Erythroblast (primary cell): ENCODE measurements around the gene CYP24A1.

Experiments used
- DNase-seq, 2 experiments: peaks; one replicate each; lab custom pipeline; 2025; lab: John Stamatoyannopoulos, UW
- GATA1 ChIP-seq: IDR thresholded peaks from 2 replicates; pipeline ENCODE4 v1.6.1; 2011; ENCODE audit warnings: low read depth, mild to moderate bottlenecking, control low read depth, low read length, moderate library complexity
- POLR2A ChIP-seq: IDR thresholded peaks from 2 replicates; pipeline ENCODE4 v1.6.1; 2011; ENCODE audit warnings: mild to moderate bottlenecking, low read length

CYP24A1 gene

GRCh38 chr20:54173653-54174456 is at the start of gene CYP24A1:
TSS of gene CYP24A1 (minus strand) at chr20:54173986. CDS start at chr20:54173579, 407 bp downstream.
- TF ChIP-seq GATA1 = no peak
- TF ChIP-seq POLR2A = no peak
- peak; percentile 7 to 25 for DNase-seq

- TF ChIP-seq POLR2A (no peak), GATA1 (no peak)
- DNase-seq = no peak
Observed at GRCh38 chr20:54223285-54223684, 49.5 kb upstream of the CYP24A1 start.

- TF ChIP-seq POLR2A = no peak
- no peak for TF ChIP-seq GATA1
Observed at GRCh38 chr20:54221996-54222890, 48.5 kb upstream of the CYP24A1 start.

DNA sequence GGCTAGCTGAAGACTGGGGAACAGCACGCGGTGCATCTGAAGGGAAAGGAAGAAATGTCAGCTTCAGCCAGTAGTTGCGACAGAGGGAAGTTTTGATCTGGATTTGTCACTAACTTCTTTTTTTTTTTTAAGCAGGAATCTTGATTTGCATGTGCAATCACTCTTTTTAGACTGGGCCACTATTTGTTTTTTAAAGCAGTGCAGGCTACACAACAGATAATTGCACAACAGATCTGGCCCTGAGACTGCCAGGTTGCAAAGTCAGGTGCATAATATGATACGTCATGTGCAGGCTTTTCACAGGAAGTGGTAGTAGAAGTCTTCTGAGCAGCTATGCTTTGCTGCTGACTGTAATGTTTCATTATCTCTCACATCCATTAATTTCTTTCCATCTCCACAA is 47.6 kb upstream of the CYP24A1 start:
- TF ChIP-seq POLR2A (no peak), GATA1 (no peak)
- no peak for DNase-seq

More at GRCh38 chr20:54221996-54222890, 48.5 kb upstream of the CYP24A1 start:
- no peak for DNase-seq

DNA sequence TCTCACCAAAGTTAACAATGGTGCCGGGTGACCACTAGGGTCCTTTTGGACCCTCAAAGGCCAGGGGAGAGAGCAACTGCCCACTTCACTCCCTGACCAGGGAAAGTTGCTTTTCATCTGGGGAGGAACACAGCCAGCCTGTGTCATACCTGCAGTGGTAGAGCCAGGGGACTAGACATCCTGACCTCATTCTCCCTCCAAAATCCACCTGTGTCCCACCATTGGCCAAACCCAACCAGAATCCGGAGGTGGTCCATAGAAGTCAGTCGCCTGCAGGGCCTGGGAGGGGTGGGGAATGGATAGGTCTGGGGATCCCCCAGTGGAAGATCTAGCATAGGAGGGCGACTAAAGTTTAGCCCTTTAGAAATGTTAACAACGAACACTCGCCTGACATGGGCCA is 46.9 kb upstream of the CYP24A1 start:
- TF ChIP-seq POLR2A (no peak), GATA1 (no peak)
- no peak for DNase-seq

GRCh38 chr20:54219751-54220426 is 46.1 kb upstream of the CYP24A1 start:
- no peak for TF ChIP-seq POLR2A
- TF ChIP-seq GATA1 = no peak
- DNase-seq = peak; percentile 9 to 23

DNA sequence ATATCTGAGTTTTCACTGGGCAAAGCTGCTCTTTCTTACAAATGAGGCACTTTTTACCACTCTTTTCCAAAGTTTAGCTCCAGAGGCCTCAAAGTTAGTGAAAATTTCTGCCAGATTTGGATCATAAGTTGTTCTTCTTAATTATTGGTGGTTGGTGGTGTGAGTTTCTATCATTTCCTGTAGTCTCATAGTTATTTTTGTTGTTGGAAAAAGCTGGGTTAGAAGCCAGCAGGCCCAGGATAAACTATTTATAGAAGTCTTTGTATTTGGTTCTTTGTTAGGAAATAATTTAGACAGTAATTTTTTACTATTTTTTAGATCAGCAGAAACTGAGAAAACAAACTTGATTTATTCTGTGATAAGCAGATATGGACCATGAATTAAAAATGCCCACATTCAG is 44.7 kb upstream of the CYP24A1 start:
- TF ChIP-seq POLR2A = no peak
- no peak for TF ChIP-seq GATA1
- no peak for DNase-seq

DNA sequence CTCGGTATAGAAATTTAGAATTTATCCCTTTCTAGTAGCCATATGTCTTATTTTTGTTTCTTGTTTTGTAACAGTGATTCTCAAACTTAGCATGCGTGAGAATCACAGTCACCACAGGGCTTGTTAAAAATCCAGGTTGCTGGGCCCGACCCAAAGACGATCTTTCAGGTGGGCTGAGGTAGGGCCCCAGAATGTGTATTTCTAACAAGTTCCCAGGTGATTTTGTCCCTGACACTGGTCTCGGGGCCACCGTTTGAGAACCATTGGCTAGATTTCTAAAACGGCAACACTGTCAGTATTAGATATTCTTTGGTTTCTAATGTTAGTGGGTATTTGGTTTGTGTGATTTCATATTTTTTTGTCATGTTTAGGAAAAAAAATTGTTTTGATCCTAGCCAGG is 44.0 kb upstream of the CYP24A1 start:
- DNase-seq = no peak
- TF ChIP-seq GATA1 (no peak), POLR2A (no peak)

DNA sequence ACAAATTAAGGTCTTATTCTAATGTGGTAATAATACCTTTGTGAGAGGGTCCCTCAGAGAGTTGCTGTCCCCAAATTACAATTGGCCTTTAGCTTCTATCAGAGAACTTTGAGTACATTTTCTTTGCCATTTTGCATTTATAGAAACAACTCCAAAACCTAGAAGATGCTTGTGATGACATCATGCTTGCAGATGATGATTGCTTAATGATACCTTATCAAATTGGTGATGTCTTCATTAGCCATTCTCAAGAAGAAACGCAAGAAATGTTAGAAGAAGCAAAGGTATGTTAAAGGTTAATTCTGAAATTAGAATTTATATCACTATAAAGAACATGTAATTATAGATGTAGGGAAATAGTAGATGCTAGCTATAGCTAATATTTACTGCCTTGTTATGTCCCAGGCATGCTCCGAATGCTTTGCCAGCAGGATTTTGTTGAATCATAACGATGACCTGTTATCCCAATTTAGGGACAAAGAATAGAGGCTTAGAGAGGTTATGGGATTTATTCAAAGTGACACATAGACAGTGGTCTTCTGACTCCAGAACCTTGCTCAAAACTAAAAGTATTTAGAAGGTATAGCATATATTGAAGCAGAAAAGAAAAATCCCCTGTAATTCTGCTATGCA is 41.5 kb upstream of the CYP24A1 start:
- no peak for DNase-seq
- TF ChIP-seq POLR2A (no peak), GATA1 (no peak)

DNA sequence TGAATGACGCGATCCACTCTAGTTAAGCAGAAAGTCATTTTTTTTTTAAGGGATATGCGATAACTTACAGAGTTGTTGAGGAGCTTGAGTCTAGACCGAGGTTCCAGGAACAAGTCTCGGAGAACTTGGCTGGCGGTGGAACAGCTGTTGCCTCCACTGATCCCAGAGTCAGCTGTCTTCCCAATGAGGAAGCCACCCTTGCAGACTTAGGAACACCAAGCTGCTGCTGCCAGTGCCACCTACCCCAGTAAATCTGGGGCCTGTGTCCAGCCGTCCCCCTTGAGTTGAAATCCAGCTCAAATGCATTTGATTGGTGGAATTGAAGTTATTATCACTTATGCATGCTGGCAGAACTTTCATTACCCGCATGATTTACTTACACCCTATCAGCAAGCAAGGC is 40.8 kb upstream of the CYP24A1 start:
- TF ChIP-seq GATA1 (no peak), POLR2A (no peak)
- DNase-seq = no peak

DNA sequence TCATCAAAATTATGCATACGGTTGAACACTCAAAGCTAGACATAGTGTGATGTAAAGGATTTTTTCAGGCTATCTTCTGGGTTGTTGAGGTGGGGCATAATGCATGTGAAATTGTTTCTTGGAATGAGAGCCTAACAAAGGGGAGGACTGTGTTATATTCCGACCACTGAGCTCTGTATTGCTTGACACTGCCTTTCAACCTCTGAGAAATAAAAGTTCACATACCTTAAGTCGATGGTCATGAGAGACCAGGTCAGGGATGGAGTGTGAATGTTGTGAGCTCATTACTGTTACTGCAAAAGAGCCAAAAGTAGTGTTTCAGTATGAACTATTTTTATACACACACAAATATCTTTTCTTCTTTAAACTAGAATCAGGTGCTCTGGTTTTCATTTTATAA is 39.1 kb upstream of the CYP24A1 start:
- no peak for TF ChIP-seq GATA1
- DNase-seq = no peak

- no peak for DNase-seq
- TF ChIP-seq GATA1 (no peak), POLR2A (no peak)
Observed at GRCh38 chr20:54212226-54212625, 38.4 kb upstream of the CYP24A1 start.

- peak in 1 of 2 experiments; percentile 42 for DNase-seq
- TF ChIP-seq POLR2A (no peak), GATA1 (no peak)
Observed at GRCh38 chr20:54209216-54209813, 35.5 kb upstream of the CYP24A1 start.
